C4-2B (cell line): ENCODE results near the gene SFXN3.
A peak's percentile ranks its signal among the peaks of the same experiment; 100 is the strongest.

Experiments
- ZFX ChIP-seq: fragments of 450-650 bp; IDR thresholded peaks from 2 replicates; pipeline ENCODE4 v1.6.1; 2017
- TF ChIP-seq, protein P1 (sequence below): fragments of 450-650 bp; conservative IDR thresholded peaks from 2 replicates; pipeline ENCODE4 v1.5.1; 2017; ENCODE audit warnings: mild to moderate bottlenecking

DNA sequence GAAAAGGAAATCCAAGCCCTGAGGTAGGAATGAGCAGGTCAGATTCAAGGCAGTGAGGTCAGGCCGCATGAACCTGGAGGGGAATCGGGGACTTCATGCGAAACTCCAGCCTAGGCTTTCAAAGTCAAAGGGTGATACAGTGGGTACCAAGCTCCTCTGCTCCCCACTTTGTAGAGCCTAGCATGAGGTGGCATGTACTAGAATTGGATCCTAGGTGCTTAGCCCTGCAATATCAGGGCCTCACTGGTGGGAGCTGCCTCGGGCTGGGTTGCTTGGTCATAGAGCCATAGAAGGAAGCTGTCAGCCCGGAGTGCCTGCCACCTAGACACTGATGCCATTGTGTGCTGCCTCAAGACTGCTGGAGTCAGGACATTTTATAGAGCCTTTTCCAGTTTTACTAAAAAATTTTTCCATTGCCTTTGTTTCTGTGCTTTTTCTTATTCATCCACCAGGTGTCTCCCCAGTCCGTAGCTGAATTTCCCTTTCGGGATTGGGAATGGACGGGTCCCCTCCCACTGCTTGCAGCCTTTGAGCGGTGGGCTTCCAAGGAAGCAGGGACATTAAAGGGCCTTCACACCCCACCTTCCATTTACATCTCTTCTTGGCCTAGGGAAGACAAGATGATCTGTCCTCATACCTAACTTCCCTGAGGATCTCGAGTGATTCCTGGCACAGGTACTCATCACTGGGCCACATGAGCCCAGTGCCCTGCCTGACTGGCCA lies 36.9 kb upstream of the SFXN3 start:
- TF ChIP-seq, protein P1, sequence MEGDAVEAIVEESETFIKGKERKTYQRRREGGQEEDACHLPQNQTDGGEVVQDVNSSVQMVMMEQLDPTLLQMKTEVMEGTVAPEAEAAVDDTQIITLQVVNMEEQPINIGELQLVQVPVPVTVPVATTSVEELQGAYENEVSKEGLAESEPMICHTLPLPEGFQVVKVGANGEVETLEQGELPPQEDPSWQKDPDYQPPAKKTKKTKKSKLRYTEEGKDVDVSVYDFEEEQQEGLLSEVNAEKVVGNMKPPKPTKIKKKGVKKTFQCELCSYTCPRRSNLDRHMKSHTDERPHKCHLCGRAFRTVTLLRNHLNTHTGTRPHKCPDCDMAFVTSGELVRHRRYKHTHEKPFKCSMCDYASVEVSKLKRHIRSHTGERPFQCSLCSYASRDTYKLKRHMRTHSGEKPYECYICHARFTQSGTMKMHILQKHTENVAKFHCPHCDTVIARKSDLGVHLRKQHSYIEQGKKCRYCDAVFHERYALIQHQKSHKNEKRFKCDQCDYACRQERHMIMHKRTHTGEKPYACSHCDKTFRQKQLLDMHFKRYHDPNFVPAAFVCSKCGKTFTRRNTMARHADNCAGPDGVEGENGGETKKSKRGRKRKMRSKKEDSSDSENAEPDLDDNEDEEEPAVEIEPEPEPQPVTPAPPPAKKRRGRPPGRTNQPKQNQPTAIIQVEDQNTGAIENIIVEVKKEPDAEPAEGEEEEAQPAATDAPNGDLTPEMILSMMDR: peak; percentile 61
- no peak for TF ChIP-seq ZFX
